Astrocyte (in vitro differentiated cells and primary cell): ENCODE results near the gene ARMC9.

ENCODE experiments used
- CTCF ChIP-seq: IDR thresholded peaks from 2 replicates; pipeline ENCODE4 v1.5.1; 2011; ENCODE audit warnings: low read depth, mild to moderate bottlenecking, inconsistent platforms, low read length, moderate library complexity; ENCODE audit not compliant: insufficient read depth
- EZH2 ChIP-seq: IDR thresholded peaks from 2 replicates; pipeline ENCODE4 v1.6.1; 2012; ENCODE audit warnings: mild to moderate bottlenecking, low read length, inconsistent platforms; ENCODE audit not compliant: insufficient read depth

GRCh38 chr2:231207734-231208133, 9.3 kb downstream of the ARMC9 start:
- no peak for TF ChIP-seq CTCF
- TF ChIP-seq EZH2: no peak
